GM10266 (cell line): ENCODE data around the gene EML1.

Experiments
- DNase-seq: peaks from one replicate; pipeline ENCODE4 v3.0.0; 2012; ENCODE audit errors: extremely low spot score
- CTCF ChIP-seq: IDR thresholded peaks from 2 replicates; pipeline ENCODE4 v1.5.1; 2012; ENCODE audit warnings: mild to moderate bottlenecking, low read depth; ENCODE audit not compliant: control insufficient read depth, insufficient read depth; ENCODE audit errors: missing control alignments

Gene EML1

GRCh38 chr14:99822800-99823455 lies 29.7 kb downstream of the EML1 start:
- no peak for DNase-seq
- no peak for TF ChIP-seq CTCF

- TF ChIP-seq CTCF: no peak
Observed at GRCh38 chr14:99824776-99825175, 31.6 kb downstream of the EML1 start.

GRCh38 chr14:99829450-99829849 lies 36.2 kb downstream of the EML1 start:
- no peak for DNase-seq
- TF ChIP-seq CTCF: no peak

More at GRCh38 chr14:99824776-99825175, 31.6 kb downstream of the EML1 start:
- no peak for DNase-seq

GRCh38 chr14:99831303-99831702 lies 38.1 kb downstream of the EML1 start:
- TF ChIP-seq CTCF: no peak
- DNase-seq: no peak

- no peak for DNase-seq
- TF ChIP-seq CTCF: no peak
Observed at GRCh38 chr14:99831903-99832685, 38.9 kb downstream of the EML1 start.

GRCh38 chr14:99837822-99838221 lies 44.6 kb downstream of the EML1 start:
- no peak for TF ChIP-seq CTCF
- DNase-seq: no peak

GRCh38 chr14:99838639-99839134 lies 45.5 kb downstream of the EML1 start:
- DNase-seq: no peak
- TF ChIP-seq CTCF: no peak
